Measurements from ENCODE around the gene IL17C. TPM values are rescaled to one million over a fixed set of nuclear protein-coding genes. Genes with fewer than 3 reads are reported as not detected.

Gene IL17C
- total and polyA plus RNA-seq, 9 of the 15 experiments (the other 6 are each of a cell fraction or from before 2014, with no cell fraction given), result not detected

DNA sequence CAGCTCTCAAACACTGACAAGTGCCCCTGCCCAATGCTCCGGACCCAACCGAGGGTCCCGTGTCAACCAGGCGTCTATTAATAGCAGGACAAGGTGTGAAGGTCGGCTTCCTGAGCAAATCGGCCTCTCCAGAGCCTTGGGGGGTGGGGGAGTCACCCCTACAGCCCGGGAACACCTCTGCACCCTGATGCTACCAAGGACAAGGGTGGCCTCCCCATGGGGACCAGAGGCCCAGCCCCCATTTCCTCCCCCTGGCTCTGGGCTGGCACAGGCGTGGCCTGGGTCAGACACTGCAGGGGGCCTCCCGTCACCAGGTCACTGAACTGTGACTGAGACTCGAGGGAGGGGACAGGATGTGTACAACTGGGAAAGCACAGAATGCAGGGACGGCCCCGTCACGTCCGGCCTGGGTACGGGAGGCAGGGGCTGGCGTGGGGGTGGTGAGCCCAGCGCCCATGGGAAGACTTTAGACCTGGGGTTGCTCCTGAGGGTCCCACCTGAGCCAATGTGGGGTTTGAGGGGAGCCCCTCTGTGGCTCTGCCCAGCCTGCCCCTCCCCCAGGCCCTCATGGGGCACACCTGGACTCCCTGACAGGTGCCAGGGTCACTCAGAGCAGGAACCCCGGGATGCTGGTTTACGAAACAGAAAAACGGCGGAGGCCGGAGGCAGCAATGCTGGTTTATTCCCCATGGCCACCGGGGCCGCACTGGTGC, 13.1 kb downstream of the IL17C start (continued):
- TF ChIP-seq, protein P1, sequence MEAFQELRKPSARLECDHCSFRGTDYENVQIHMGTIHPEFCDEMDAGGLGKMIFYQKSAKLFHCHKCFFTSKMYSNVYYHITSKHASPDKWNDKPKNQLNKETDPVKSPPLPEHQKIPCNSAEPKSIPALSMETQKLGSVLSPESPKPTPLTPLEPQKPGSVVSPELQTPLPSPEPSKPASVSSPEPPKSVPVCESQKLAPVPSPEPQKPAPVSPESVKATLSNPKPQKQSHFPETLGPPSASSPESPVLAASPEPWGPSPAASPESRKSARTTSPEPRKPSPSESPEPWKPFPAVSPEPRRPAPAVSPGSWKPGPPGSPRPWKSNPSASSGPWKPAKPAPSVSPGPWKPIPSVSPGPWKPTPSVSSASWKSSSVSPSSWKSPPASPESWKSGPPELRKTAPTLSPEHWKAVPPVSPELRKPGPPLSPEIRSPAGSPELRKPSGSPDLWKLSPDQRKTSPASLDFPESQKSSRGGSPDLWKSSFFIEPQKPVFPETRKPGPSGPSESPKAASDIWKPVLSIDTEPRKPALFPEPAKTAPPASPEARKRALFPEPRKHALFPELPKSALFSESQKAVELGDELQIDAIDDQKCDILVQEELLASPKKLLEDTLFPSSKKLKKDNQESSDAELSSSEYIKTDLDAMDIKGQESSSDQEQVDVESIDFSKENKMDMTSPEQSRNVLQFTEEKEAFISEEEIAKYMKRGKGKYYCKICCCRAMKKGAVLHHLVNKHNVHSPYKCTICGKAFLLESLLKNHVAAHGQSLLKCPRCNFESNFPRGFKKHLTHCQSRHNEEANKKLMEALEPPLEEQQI (IDR thresholded peaks at IDR 0.05), result no peak
- TF ChIP-seq HEY1 (CRISPR knock-in tag; IDR thresholded peaks at IDR 0.05; ENCODE audit: borderline replicate concordance), result no peak
- no peak for TF ChIP-seq NFIX (CRISPR knock-in tag; IDR thresholded peaks at IDR 0.05; ENCODE audit: low read depth)
- no peak for TF ChIP-seq KDM4B (IDR thresholded peaks at IDR 0.05; ENCODE audit: borderline replicate concordance in 2 of 2, low read depth in 1 of 2)
- TF ChIP-seq SAFB2 (IDR thresholded peaks at IDR 0.05; ENCODE audit: borderline replicate concordance, low read depth, low read length, severe bottlenecking), result no peak
- TF ChIP-seq HNRNPH1 (optimal IDR thresholded peaks at IDR 0.05; ENCODE audit: low read depth, low read length), result no peak
- TF ChIP-seq, protein P2, sequence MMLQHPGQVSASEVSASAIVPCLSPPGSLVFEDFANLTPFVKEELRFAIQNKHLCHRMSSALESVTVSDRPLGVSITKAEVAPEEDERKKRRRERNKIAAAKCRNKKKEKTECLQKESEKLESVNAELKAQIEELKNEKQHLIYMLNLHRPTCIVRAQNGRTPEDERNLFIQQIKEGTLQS (IDR thresholded peaks at IDR 0.05), result no peak
- TF ChIP-seq, protein P2 (CRISPR knock-in tag; conservative IDR thresholded peaks at IDR 0.05), result no peak
- TF ChIP-seq POLR3G (IDR thresholded peaks at IDR 0.05; ENCODE audit: extremely low read depth, insufficient read length, insufficient replicate concordance), result no peak
- TF ChIP-seq ZNF507 (tag; conservative IDR thresholded peaks at IDR 0.05), result no peak
- no peak for TF ChIP-seq RBM25 (IDR thresholded peaks at IDR 0.05; ENCODE audit: low read depth, low read length, severe bottlenecking)
- no peak for TF ChIP-seq CBX1 (IDR thresholded peaks at IDR 0.05; ENCODE audit: low read depth)
- TF ChIP-seq LCOR (CRISPR knock-in tag; IDR thresholded peaks at IDR 0.05), result no peak
- TF ChIP-seq, protein P3, sequence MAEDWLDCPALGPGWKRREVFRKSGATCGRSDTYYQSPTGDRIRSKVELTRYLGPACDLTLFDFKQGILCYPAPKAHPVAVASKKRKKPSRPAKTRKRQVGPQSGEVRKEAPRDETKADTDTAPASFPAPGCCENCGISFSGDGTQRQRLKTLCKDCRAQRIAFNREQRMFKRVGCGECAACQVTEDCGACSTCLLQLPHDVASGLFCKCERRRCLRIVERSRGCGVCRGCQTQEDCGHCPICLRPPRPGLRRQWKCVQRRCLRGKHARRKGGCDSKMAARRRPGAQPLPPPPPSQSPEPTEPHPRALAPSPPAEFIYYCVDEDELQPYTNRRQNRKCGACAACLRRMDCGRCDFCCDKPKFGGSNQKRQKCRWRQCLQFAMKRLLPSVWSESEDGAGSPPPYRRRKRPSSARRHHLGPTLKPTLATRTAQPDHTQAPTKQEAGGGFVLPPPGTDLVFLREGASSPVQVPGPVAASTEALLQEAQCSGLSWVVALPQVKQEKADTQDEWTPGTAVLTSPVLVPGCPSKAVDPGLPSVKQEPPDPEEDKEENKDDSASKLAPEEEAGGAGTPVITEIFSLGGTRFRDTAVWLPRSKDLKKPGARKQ (CRISPR knock-in tag; IDR thresholded peaks at IDR 0.05), result no peak
- no peak for TF ChIP-seq HDAC3 (IDR thresholded peaks at IDR 0.05; ENCODE audit: borderline replicate concordance, partially characterized antibody)
- TF ChIP-seq, protein P4, sequence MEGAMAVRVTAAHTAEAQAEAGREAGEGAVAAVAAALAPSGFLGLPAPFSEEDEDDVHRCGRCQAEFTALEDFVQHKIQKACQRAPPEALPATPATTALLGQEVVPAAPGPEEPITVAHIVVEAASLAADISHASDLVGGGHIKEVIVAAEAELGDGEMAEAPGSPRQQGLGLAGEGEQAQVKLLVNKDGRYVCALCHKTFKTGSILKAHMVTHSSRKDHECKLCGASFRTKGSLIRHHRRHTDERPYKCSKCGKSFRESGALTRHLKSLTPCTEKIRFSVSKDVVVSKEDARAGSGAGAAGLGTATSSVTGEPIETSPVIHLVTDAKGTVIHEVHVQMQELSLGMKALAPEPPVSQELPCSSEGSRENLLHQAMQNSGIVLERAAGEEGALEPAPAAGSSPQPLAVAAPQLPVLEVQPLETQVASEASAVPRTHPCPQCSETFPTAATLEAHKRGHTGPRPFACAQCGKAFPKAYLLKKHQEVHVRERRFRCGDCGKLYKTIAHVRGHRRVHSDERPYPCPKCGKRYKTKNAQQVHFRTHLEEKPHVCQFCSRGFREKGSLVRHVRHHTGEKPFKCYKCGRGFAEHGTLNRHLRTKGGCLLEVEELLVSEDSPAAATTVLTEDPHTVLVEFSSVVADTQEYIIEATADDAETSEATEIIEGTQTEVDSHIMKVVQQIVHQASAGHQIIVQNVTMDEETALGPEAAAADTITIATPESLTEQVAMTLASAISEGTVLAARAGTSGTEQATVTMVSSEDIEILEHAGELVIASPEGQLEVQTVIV (CRISPR knock-in tag; IDR thresholded peaks at IDR 0.05; ENCODE audit: borderline replicate concordance), result no peak
- TF ChIP-seq ZNF707 (CRISPR knock-in tag; conservative IDR thresholded peaks at IDR 0.05), result peak; percentile 34; the same call in 1 of the 2 replicates
- TF ChIP-seq SUPT5H (IDR thresholded peaks at IDR 0.05), result peak; percentile 61
- no peak for TF ChIP-seq MEIS2 (IDR thresholded peaks at IDR 0.05; ENCODE audit: partially characterized antibody)

Measured in K562 (cell line).